HTERT RPE-1 (cell line): ENCODE results near the gene TESMIN.

ENCODE experiments used
- in situ Hi-C: fragments of 300-500 bp; cut with MboI; formaldehyde crosslinking; loops from 4 replicates; pipeline ENCODE4 v1.14.3; 2020; ENCODE audit warnings: low sequenced_read_pairs

The TESMIN gene

DNA sequence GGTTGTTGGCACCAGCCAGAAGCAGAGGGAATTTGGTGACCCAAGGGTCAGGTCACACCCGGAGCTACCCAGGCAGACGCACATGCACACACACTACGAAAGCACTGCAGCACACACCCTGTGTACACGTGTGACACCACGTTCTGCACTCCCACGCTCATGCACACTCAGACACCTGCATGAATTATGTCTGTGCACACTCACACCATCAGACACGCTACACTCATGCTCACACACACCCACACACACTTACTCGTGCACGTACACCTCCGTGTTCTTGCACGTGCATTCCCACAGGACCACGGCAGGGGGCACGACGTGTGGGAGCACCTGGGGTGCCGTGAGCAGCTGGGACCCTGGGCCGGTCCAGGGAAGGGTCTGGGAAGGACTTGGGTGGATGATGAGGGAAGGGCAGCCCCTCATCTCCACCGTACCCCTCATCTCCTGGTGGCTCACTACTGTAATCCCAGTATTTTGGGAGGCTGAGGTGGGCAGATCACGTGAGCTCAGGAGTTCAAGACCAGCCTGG lies 87.8 kb downstream of the TESMIN start:
- in situ Hi-C loops, result no loop called here

DNA sequence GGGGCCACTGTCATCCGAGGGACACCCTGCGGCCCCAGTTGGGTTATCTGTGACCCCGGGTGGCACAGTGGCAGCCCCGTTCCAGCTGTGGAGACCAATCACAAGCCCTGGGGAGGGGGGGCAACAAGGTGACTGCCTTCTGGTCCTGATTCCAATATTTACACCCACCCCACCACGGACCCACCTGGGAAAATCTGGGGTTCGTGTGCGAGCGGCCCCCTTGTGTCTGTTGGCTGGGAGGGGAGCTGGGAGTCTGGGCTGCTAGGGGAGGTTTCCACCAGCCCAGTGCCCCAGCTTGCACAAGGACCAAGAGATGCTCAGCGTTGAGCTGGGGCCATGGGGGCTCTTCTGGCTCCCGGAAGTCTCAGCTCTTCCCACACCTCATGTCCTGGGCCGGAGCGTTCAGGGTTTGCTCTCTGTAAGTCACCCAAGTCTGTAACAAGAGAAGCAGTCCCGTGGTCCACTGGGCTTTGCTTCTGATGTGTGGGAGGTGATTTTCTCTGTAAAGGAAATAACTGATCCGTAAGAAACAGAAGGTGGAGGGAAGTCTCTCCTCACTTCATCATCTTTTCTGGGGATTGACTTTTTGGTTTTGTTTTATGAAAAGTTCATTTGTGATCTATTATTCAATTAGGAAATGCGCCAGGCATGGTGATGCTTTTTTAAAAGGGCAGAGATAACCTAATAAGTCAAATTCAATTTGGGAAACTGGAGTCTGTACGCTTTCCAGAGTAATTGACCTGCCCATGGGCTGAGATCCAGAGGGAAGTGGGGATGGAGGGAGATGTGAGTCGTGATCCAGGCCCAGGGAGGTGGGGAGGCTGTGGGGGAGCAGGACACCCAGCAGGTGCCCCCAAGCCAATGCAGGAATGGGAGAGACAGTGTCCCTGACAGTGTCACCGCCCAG lies 89.4 kb downstream of the TESMIN start:
- in situ Hi-C loops, result no loop called here

- in situ Hi-C loops, result no loop called here
Observed at GRCh38 chr11:68661014-68661413, 90.3 kb downstream of the TESMIN start.

DNA sequence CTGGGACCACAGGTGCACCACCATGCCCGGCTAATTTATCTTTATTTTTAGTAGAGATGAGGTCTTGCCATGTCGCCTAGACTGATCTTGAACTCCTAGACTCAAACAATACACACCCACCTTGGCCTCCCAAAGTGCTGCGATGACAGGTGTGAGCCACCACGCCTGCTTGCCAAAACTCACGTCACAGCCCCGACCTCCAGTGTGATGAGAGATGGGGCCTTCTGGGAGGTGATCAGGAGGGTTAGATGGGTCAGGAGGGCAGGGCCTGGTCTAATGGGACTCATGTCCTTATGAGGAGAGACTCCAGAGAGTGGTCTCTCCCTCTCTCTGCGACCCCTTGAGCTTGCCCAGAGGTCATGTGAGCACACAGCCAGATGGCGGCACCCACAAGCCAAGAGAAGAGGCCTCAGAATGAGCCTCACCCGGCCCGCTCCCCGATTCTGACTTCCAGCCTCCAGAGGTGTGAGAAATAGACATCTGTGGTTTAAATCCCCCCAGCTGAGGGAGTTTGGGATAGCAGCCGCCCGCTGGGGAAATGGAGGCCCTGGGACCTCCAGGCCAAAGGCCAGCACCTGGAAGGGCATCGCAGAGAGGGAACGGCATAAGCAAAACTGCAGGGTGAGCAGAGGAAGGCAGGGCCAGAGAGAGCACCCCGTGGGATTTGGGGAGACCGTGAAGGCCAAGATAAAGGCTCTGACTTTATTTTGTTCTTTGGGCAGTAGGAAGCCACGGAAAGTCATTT lies 91.1 kb downstream of the TESMIN start:
- in situ Hi-C loops, result no loop called here

- in situ Hi-C loops, result no loop called here
Observed at GRCh38 chr11:68659158-68659921, 92.0 kb downstream of the TESMIN start.

GRCh38 chr11:68658661-68659060 lies 92.7 kb downstream of the TESMIN start:
- in situ Hi-C loops, result no loop called here

DNA sequence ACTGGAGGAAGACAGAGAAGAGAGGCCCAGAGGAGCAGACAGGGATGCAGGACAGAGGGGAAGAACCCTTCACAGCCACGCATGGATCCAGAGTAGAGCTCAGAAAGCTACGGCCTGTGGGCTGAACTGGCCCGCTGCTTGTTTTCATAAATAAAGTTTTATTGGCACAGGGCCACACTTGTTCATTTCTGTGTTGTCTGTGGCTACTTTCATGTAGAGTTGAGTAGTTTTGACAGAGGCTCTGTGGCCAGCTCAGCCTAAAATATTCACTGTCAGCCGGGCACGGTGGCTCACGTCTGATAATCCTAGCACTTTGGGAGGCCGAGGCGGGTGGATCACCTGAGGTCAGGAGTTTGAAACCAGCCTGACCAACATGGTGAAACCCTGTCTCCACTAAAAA lies 93.2 kb downstream of the TESMIN start:
- in situ Hi-C loops, result no loop called here
